ENCODE results near the gene TCF7L2.

DNA sequence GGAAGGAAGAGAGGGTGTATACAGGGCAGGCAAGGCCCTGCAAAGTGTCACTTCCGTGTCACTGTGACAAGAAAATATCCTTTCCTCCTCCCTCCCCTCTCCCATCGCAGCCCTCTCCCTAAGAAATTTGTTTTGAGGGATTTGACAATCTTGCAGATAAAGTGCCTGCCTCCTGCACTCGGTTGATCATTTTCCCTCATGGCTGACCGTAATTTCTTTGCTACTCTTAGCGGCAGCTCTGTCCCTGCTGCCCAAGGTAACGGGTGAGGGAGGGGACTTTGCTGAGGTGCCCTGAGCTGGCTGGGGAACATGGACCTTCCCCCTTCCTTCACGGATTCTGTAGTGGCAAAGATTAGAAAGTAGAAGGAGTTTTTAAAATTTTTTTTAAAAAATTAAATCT, 179.1 kb downstream of the TCF7L2 start:
- TF ChIP-seq, protein P1, sequence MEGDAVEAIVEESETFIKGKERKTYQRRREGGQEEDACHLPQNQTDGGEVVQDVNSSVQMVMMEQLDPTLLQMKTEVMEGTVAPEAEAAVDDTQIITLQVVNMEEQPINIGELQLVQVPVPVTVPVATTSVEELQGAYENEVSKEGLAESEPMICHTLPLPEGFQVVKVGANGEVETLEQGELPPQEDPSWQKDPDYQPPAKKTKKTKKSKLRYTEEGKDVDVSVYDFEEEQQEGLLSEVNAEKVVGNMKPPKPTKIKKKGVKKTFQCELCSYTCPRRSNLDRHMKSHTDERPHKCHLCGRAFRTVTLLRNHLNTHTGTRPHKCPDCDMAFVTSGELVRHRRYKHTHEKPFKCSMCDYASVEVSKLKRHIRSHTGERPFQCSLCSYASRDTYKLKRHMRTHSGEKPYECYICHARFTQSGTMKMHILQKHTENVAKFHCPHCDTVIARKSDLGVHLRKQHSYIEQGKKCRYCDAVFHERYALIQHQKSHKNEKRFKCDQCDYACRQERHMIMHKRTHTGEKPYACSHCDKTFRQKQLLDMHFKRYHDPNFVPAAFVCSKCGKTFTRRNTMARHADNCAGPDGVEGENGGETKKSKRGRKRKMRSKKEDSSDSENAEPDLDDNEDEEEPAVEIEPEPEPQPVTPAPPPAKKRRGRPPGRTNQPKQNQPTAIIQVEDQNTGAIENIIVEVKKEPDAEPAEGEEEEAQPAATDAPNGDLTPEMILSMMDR (IDR thresholded peaks at IDR 0.05): no peak
- TF ChIP-seq POLR2A (IDR thresholded peaks at IDR 0.05): no peak

Measured in adrenal gland (tissue), 5 donors.